Measurements from ENCODE around the gene ATP8B3.

DNA sequence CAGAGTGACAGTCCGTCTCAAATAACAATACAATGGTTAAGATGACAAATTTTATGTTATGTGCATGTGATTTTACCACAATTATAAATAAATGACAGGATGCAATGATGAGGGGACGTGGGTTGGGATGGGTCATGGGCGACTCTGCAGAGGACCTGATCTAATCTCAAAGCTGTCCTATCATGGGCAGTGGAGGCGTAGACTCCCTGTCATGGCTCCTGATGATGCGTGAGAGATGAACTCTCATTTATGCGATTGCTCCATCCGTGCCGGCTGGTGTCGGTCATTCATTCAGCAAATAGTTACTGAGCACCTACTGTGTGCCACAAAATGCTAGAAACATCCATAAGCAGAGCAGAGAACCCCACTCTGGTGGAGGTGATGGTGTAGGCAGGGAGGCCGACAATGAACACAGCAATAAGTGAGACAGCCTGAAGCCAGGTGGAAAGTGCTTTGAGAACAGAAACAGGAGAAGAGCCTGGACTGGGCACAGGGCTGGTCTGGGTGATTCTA, 37.9 kb upstream of the ATP8B3 start:
- TF ChIP-seq, protein P1, sequence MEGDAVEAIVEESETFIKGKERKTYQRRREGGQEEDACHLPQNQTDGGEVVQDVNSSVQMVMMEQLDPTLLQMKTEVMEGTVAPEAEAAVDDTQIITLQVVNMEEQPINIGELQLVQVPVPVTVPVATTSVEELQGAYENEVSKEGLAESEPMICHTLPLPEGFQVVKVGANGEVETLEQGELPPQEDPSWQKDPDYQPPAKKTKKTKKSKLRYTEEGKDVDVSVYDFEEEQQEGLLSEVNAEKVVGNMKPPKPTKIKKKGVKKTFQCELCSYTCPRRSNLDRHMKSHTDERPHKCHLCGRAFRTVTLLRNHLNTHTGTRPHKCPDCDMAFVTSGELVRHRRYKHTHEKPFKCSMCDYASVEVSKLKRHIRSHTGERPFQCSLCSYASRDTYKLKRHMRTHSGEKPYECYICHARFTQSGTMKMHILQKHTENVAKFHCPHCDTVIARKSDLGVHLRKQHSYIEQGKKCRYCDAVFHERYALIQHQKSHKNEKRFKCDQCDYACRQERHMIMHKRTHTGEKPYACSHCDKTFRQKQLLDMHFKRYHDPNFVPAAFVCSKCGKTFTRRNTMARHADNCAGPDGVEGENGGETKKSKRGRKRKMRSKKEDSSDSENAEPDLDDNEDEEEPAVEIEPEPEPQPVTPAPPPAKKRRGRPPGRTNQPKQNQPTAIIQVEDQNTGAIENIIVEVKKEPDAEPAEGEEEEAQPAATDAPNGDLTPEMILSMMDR (IDR thresholded peaks at IDR 0.05) = no peak
- TF ChIP-seq POLR2A (IDR thresholded peaks at IDR 0.05) (no peak), POLR2AphosphoS5 (IDR thresholded peaks at IDR 0.05) (no peak)
